HepG2 (cell line): Measurements from ENCODE around the gene M1AP. TPM values are rescaled to one million over a fixed set of nuclear protein-coding genes. Genes with fewer than 3 reads are reported as not detected.

Experiments used
- AHDC1 ChIP-seq: sonication (generic); formaldehyde crosslinking; IDR thresholded peaks from 2 replicates; pipeline ENCODE4 v1.5.1; 2020; ENCODE audit warnings: mild to moderate bottlenecking, missing genetic modification reagents, borderline replicate concordance
- ARID5B ChIP-seq: IDR thresholded peaks from 2 replicates; pipeline ENCODE4 v1.4.0; 2020; ENCODE audit warnings: mild to moderate bottlenecking, missing genetic modification reagents
- CREM ChIP-seq, 2 experiments: sonication (generic) in 1 of 2; formaldehyde crosslinking in 1 of 2; IDR thresholded peaks; 2 replicates each; pipeline versions ENCODE4 v1.4.0 to v1.6.1; 2016 to 2020; ENCODE audit warnings: antibody characterized with exemption in 1 of 2, mild to moderate bottlenecking in 1 of 2, missing genetic modification reagents in 1 of 2
- EP300 ChIP-seq, 3 experiments: sonication (generic) in 1 of 3; formaldehyde crosslinking in 1 of 3; IDR thresholded peaks; 2 replicates each; pipeline versions ENCODE4 v1.5.1 to v1.6.1; 2011 to 2020; ENCODE audit warnings: low read depth in 2 of 3, low read length in 2 of 3, borderline replicate concordance in 1 of 3, improper control_type of control experiment in 1 of 3, mild to moderate bottlenecking in 1 of 3, missing genetic modification reagents in 1 of 3, moderate library complexity in 1 of 3
- HNF4G ChIP-seq, 2 experiments: sonication (generic) in 1 of 2; formaldehyde crosslinking in 1 of 2; IDR thresholded peaks; 2 replicates each; pipeline versions ENCODE4 v1.4.0 to v1.6.1; 2011 to 2020; ENCODE audit warnings: borderline replicate concordance in 2 of 2, low read depth in 2 of 2, mild to moderate bottlenecking in 2 of 2, low read length in 1 of 2, missing genetic modification reagents in 1 of 2, moderate library complexity in 1 of 2
- MAFG ChIP-seq: sonication (generic); formaldehyde crosslinking; IDR thresholded peaks from 2 replicates; pipeline ENCODE4 v1.5.1; 2020; ENCODE audit warnings: mild to moderate bottlenecking, missing genetic modification reagents
- MAFK ChIP-seq, 2 experiments: IDR thresholded peaks in 1 of 2; conservative IDR thresholded peaks in 1 of 2; 2 replicates each; pipeline ENCODE4 v1.6.1; 2011; ENCODE audit warnings: improper control_type of control experiment in 2 of 2, low read length in 2 of 2
- MNT ChIP-seq: fragments of 450-650 bp; IDR thresholded peaks from 2 replicates; pipeline ENCODE4 v1.6.1; 2016
- PPARG ChIP-seq: conservative IDR thresholded peaks from 2 replicates; pipeline ENCODE4 v1.6.1; 2016; ENCODE audit warnings: missing biosample characterization, missing genetic modification reagents
- RARA ChIP-seq: IDR thresholded peaks from 2 replicates; pipeline ENCODE4 v1.6.1; 2016; ENCODE audit warnings: missing genetic modification reagents, missing compliant biosample characterization
- SALL1 ChIP-seq: sonication (generic); formaldehyde crosslinking; IDR thresholded peaks from 2 replicates; pipeline ENCODE4 v1.8.0; 2022; ENCODE audit warnings: mild to moderate bottlenecking, missing genetic modification reagents
- SRF ChIP-seq: IDR thresholded peaks from 2 replicates; pipeline ENCODE4 v1.6.1; 2011; ENCODE audit warnings: mild to moderate bottlenecking, low read depth, low read length, moderate library complexity
- ZBTB20 ChIP-seq: sonication (generic); formaldehyde crosslinking; IDR thresholded peaks from 2 replicates; pipeline ENCODE4 v1.8.1; 2023; ENCODE audit warnings: missing genetic modification reagents, low read depth, mild to moderate bottlenecking, borderline replicate concordance
- ZNF317 ChIP-seq: sonication (generic); formaldehyde crosslinking; IDR thresholded peaks from 2 replicates; pipeline ENCODE4 v1.5.0; 2020; ENCODE audit warnings: mild to moderate bottlenecking, missing genetic modification reagents
- ZNF777 ChIP-seq: sonication (generic); formaldehyde crosslinking; IDR thresholded peaks from 2 replicates; pipeline ENCODE4 v1.4.0; 2020; ENCODE audit warnings: missing genetic modification reagents
- polyA plus RNA-seq, 8 experiments: library from polyadenylated mRNA; depleted of rRNA in 3 of 8; stranded (reverse) in 7 of 8; unstranded in 1 of 8; fragments of >200 nt; fragmentation: Illumina TruSeq in 4 of 8; extraction: Trizol in 4 of 8; gene quantifications; 2 replicates each; pipeline versions ENCODE4 v1.2.1 to v1.2.3, GENCODE V29; 2011 to 2016; ENCODE audit warnings: low read depth in 4 of 8, missing spikeins in 1 of 8, mixed read lengths in 1 of 8; ENCODE audit not compliant: insufficient read depth in 1 of 8
- total RNA-seq, 5 experiments: library from RNA; depleted of rRNA; stranded (reverse); fragments of >200 nt; fragmentation: Illumina TruSeq; extraction: Trizol; gene quantifications; 2 replicates each; pipeline ENCODE4 v1.2.3, GENCODE V29; 2016; ENCODE audit warnings: low read depth in 1 of 5

Gene M1AP
- total and polyA plus RNA-seq, 2 of the 13 experiments (the other 11 are each of a cell fraction or from before 2014, with no cell fraction given) = not detected

GRCh38 chr2:74593826-74594772 lies 54.0 kb downstream of the M1AP start (continued):
- peak; percentile 59; the same call in 1 of the 2 replicates for TF ChIP-seq MNT
- TF ChIP-seq ZNF777 (CRISPR knock-in tag) = no peak
- no peak for TF ChIP-seq MAFG (CRISPR knock-in tag)
- TF ChIP-seq MAFK (conservative IDR thresholded peaks at IDR 0.05 in 1 of 2, IDR thresholded peaks at IDR 0.05 in 1 of 2; ENCODE audit: low read length in 2 of 2) = peak in 1 of 2 experiments; percentile 82; a peak in 2 of 4 replicates
- peak in 1 of 2 experiments; percentile 22; a peak in 1 of 4 replicates for TF ChIP-seq EP300 (IDR thresholded peaks at IDR 0.05; ENCODE audit: low read depth in 2 of 2, low read length in 2 of 2)
- no peak for TF ChIP-seq EP300 (CRISPR knock-in tag; IDR thresholded peaks at IDR 0.05; ENCODE audit: borderline replicate concordance)
- TF ChIP-seq PPARG (CRISPR knock-in tag) = 0 out of 2 replicates have a peak, but pooled peaks have one; percentile 35
- TF ChIP-seq ZNF317 (CRISPR knock-in tag) = peak; percentile 94
- no peak for TF ChIP-seq SRF
- TF ChIP-seq HNF4G (IDR thresholded peaks at IDR 0.05; ENCODE audit: borderline replicate concordance, low read depth, low read length) = peak; percentile 72; the same call in 1 of the 2 replicates
- no peak for TF ChIP-seq HNF4G (CRISPR knock-in tag; IDR thresholded peaks at IDR 0.05; ENCODE audit: borderline replicate concordance, low read depth)
- TF ChIP-seq RARA (CRISPR knock-in tag) = 0 out of 2 replicates have a peak, but pooled peaks have one; percentile 8
- peak; percentile 57; the same call in 1 of the 2 replicates for TF ChIP-seq AHDC1 (CRISPR knock-in tag)
- TF ChIP-seq ARID5B = peak; percentile 70
- no peak for TF ChIP-seq SALL1
- TF ChIP-seq CREM (IDR thresholded peaks at IDR 0.05) = 0 out of 2 replicates have a peak, but pooled peaks have one; percentile 35
- TF ChIP-seq CREM (CRISPR knock-in tag; IDR thresholded peaks at IDR 0.05) = no peak
- peak; percentile 72; the same call in 1 of the 2 replicates for TF ChIP-seq ZBTB20 (CRISPR knock-in tag)
